Adrenal gland (tissue), 12 donors: Measurements from ENCODE around the gene OR51I2. TPM values are rescaled to one million over a fixed set of nuclear protein-coding genes. Genes with fewer than 3 reads are reported as not detected.

ENCODE experiments used
- DNase-seq, 7 donors: peaks; one replicate each; pipeline ENCODE4 v3.0.0-alpha.2; 2019 to 2020
- H3K27ac ChIP-seq, 5 donors: fragments of 200-600 bp; sonication (generic) in 4 of 5; 1 replicate in 3 of 5; 2 replicates in 2 of 5; pipeline versions ENCODE4 v1.5.1 to v1.8.0; 2016 to 2020; ENCODE audit warnings: mild to moderate bottlenecking in 1 of 5
- H3K27me3 ChIP-seq: fragments of 200-600 bp; 2 replicates; pipeline ENCODE4 v1.8.0; 2021
- H3K36me3 ChIP-seq, 2 donors: fragments of 200-600 bp; replicated peaks in 1 of 2; 1 replicate in 1 of 2; 2 replicates in 1 of 2; pipeline versions ENCODE4 v1.5.1 to v1.8.0; 2018 to 2022
- H3K4me1 ChIP-seq, 2 donors: fragments of 200-600 bp; replicated peaks in 1 of 2; 1 replicate in 1 of 2; 2 replicates in 1 of 2; pipeline versions ENCODE4 v1.5.1 to v1.8.0; 2018 to 2021
- H3K4me3 ChIP-seq, 4 donors: fragments of 200-600 bp; sonication (generic) in 3 of 4; one replicate each; pipeline ENCODE4 v1.5.1; 2016 to 2018
- H3K9me3 ChIP-seq, 3 donors: fragments of 200-600 bp; sonication (generic) in 1 of 3; replicated peaks in 1 of 3; 1 replicate in 2 of 3; 2 replicates in 1 of 3; pipeline versions ENCODE4 v1.5.1 to v1.8.0; 2016 to 2021
- POLR2A ChIP-seq, 2 donors: fragments of 450-650 bp; IDR thresholded peaks; one replicate each; pipeline ENCODE4 v1.6.1; 2017; ENCODE audit warnings: antibody characterized with exemption in 2 of 2, mild to moderate bottlenecking in 2 of 2, moderate library complexity in 1 of 2
- WGBS, 4 donors: extraction: QIAGEN DNeasy Blood & Tissue Kit in 2 of 4; methylation state at CpG; one replicate each; pipeline versions ENCODE4 v1.1.5 to v1.1.7; 2013 to 2017; 5-methylcytosine and 5-hydroxymethylcytosine counted together
- intact Hi-C, 2 donors: fragments of 100-400 bp; cut with DNase I; formaldehyde crosslinking; loops; one replicate each; pipeline versions ENCODE4 v1.14.1 to v1.15.0; 2022 to 2023
- polyA plus RNA-seq, 3 donors: library from polyadenylated mRNA; stranded (reverse); fragments of 200-250 nt in 2 of 3; fragments of 350-450 nt in 1 of 3; fragmentation: Illumina TruSeq in 1 of 3; extraction: RNeasy Lipid Tissue Mini Kit (QIAGEN cat#74804) in 1 of 3; gene quantifications; one replicate each; pipeline ENCODE4 v1.2.3, GENCODE V29; 2013 to 2014
- total RNA-seq, 9 donors: library from RNA; depleted of rRNA in 4 of 9; stranded (reverse); fragments of >200 nt in 4 of 9; fragments of 120-200 nt in 1 of 9; fragmentation: NEBNext Ultra II Directional in 1 of 9; extraction: Animal tissue kit (Norgen Biotek cat#: 25700) in 1 of 9; gene quantifications; one replicate each; pipeline versions ENCODE4 v1.1.0 to v1.2.4, GENCODE V29; 2013 to 2023
- TF ChIP-seq, protein P1 (sequence below), 6 experiments: fragments of 450-650 bp in 4 of 6; fragments of 200-600 bp in 2 of 6; sonication (generic) in 1 of 6; IDR thresholded peaks; 1 replicate in 5 of 6; 2 replicates in 1 of 6; pipeline versions ENCODE4 v1.5.1 to v1.8.0; 2016 to 2021; ENCODE audit warnings: antibody characterized with exemption in 6 of 6, mild to moderate bottlenecking in 2 of 6, moderate library complexity in 1 of 6
- donor health status: healthy with polysubstance abuse.
- donor health status: Bipolar disorder and iron deficiency.
- donor health status: DM: yes; HTN: yes; CAD: no.
- donor health status: DM: no; HTN: no; CAD: no.
- donor health status: DM: no; HTN: no; CAD: no.
- donor health status: DM: yes; HTN: yes; CAD: no.

OR51I2 gene
- total and polyA plus RNA-seq, 12 donors = not detected

- Histone ChIP-seq H3K36me3 (no peaks in the 10 kb centered on the region), H3K9me3 (no peaks in the 10 kb centered on the region), H3K4me3 (no peak overlapping the region), H3K4me1 (no peaks in the 10 kb centered on the region), H3K27me3 (no peaks in the 10 kb centered on the region), H3K27ac (no peak overlapping the region)
- intact Hi-C loops = no loop called here
- DNase-seq = no peak
- WGBS, 4 donors = 73 to 90% (median 86%) methylated on average over 4 to 14 of the region's 14 CpGs
- TF ChIP-seq POLR2A (IDR thresholded peaks at IDR 0.05) = no peak
- TF ChIP-seq, protein P1, sequence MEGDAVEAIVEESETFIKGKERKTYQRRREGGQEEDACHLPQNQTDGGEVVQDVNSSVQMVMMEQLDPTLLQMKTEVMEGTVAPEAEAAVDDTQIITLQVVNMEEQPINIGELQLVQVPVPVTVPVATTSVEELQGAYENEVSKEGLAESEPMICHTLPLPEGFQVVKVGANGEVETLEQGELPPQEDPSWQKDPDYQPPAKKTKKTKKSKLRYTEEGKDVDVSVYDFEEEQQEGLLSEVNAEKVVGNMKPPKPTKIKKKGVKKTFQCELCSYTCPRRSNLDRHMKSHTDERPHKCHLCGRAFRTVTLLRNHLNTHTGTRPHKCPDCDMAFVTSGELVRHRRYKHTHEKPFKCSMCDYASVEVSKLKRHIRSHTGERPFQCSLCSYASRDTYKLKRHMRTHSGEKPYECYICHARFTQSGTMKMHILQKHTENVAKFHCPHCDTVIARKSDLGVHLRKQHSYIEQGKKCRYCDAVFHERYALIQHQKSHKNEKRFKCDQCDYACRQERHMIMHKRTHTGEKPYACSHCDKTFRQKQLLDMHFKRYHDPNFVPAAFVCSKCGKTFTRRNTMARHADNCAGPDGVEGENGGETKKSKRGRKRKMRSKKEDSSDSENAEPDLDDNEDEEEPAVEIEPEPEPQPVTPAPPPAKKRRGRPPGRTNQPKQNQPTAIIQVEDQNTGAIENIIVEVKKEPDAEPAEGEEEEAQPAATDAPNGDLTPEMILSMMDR (IDR thresholded peaks at IDR 0.05) = no peak
Observed at GRCh38 chr11:5460983-5461621, 12.0 kb downstream of the OR51I2 start.

- H3K4me3 ChIP-seq = no peak overlapping the region
- no peaks in the 10 kb centered on the region for H3K27me3 ChIP-seq
- WGBS, 4 donors = 31 to 54% (median 41%) methylated on average over 2 of the region's 2 CpGs
- TF ChIP-seq, protein P1 (IDR thresholded peaks at IDR 0.05) = no peak
- TF ChIP-seq POLR2A (IDR thresholded peaks at IDR 0.05) = no peak
- H3K9me3 ChIP-seq = no peaks in the 10 kb centered on the region
- no peak for DNase-seq
- H3K36me3 ChIP-seq = no peaks in the 10 kb centered on the region
- H3K4me1 ChIP-seq = no peaks in the 10 kb centered on the region
- no peak overlapping the region for H3K27ac ChIP-seq
- intact Hi-C loops = no loop called here
Observed at GRCh38 chr11:5467527-5467926, 18.4 kb downstream of the OR51I2 start.

- no peaks in the 10 kb centered on the region for H3K36me3 ChIP-seq
- intact Hi-C loops = loop anchor here in 1 of 2 donors (10.0 kb wide), 1 partner anchor 331 kb away; the partner anchor contains the start of gene OR52N2
- TF ChIP-seq, protein P1 (IDR thresholded peaks at IDR 0.05) = no peak
- no peak for TF ChIP-seq POLR2A (IDR thresholded peaks at IDR 0.05)
- H3K4me1 ChIP-seq = no peaks in the 10 kb centered on the region
- H3K4me3 ChIP-seq = no peak overlapping the region
- DNase-seq = no peak
- H3K27ac ChIP-seq = no peak overlapping the region
- no peaks in the 10 kb centered on the region for H3K9me3 ChIP-seq
- no peaks in the 10 kb centered on the region for H3K27me3 ChIP-seq
Observed at GRCh38 chr11:5473921-5474320, 24.8 kb downstream of the OR51I2 start.

- TF ChIP-seq, protein P1 (IDR thresholded peaks at IDR 0.05) = peak; percentile 61 to 80 (median 74)
- no peak for TF ChIP-seq POLR2A (IDR thresholded peaks at IDR 0.05)
- H3K36me3 ChIP-seq = no peaks in the 10 kb centered on the region
- peak; percentile 33 to 67 (median 51) for DNase-seq
- WGBS, 4 donors = 33 to 42% (median 38%) methylated on average over 2 of the region's 2 CpGs
- intact Hi-C loops = loop anchor here (5.0 to 10.0 kb wide), 2 partner anchors 328 to 331 kb away; partner anchors contain the start of gene OR52N2 (in 2 of the 2)
- no peak overlapping the region for H3K27ac ChIP-seq
- no peaks in the 10 kb centered on the region for H3K4me1 ChIP-seq
- no peaks in the 10 kb centered on the region for H3K27me3 ChIP-seq
- H3K4me3 ChIP-seq = no peak overlapping the region
- H3K9me3 ChIP-seq = no peaks in the 10 kb centered on the region
Observed at GRCh38 chr11:5476186-5476819, 27.2 kb downstream of the OR51I2 start.
